K562 (cell line): ENCODE measurements around the gene LST1. TPM values are rescaled to one million over a fixed set of nuclear protein-coding genes. Genes with fewer than 3 reads are reported as not detected.
A peak's percentile ranks its signal among the peaks of the same experiment; 100 is the strongest.

Experiments used
- ETV1 ChIP-seq: fragments of 450-650 bp; conservative IDR thresholded peaks from 2 replicates; pipeline ENCODE4 v1.6.1; 2016; ENCODE audit warnings: missing genetic modification characterization, control low read depth, low read depth, missing compliant biosample characterization
- SAP30 ChIP-seq: fragments of 200-600 bp; sonication (generic); IDR thresholded peaks from 2 replicates; pipeline ENCODE4 v1.6.1; 2012; ENCODE audit warnings: borderline replicate concordance, low read depth, mild to moderate bottlenecking, moderate library complexity, low read length, control low read depth, inconsistent platforms; ENCODE audit not compliant: insufficient read depth, poor library complexity, severe bottlenecking
- TAF9B ChIP-seq: fragments of 450-650 bp; IDR thresholded peaks from 2 replicates; pipeline ENCODE4 v1.6.1; 2018; ENCODE audit warnings: mild to moderate bottlenecking; ENCODE audit not compliant: partially characterized antibody
- TSHZ1 ChIP-seq: fragments of 250-450 bp; sonication (Bioruptor Pico); IDR thresholded peaks from 2 replicates; pipeline ENCODE4 v1.4.0; 2020; ENCODE audit warnings: mild to moderate bottlenecking, moderate library complexity
- ZEB2 ChIP-seq: fragments of 450-650 bp; IDR thresholded peaks from 2 replicates; pipeline ENCODE4 v1.6.1; 2016
- ZNF263 ChIP-seq: sonication (generic); formaldehyde crosslinking; IDR thresholded peaks from 2 replicates; pipeline ENCODE4 v1.8.0; 2022; ENCODE audit warnings: mild to moderate bottlenecking, missing genetic modification reagents, borderline replicate concordance
- polyA plus RNA-seq, 8 experiments: library from polyadenylated mRNA; depleted of rRNA in 4 of 8; stranded (reverse) in 5 of 8; unstranded in 3 of 8; fragments of >200 nt; fragmentation: Nextera tagmentation in 2 of 8; fragmentation: Illumina TruSeq in 1 of 8; extraction: Ambion mirVana in 2 of 8; extraction: Trizol in 1 of 8; gene quantifications; 2 replicates each; pipeline versions ENCODE4 v1.2.1 to v1.2.3, GENCODE V29; 2011 to 2014; ENCODE audit warnings: inconsistent platforms in 1 of 8, missing spikeins in 1 of 8
- total RNA-seq, 7 experiments: library from RNA; depleted of rRNA in 6 of 7; stranded (reverse); fragments of >200 nt in 6 of 7; fragmentation: Illumina TruSeq in 2 of 7; extraction: Trizol in 2 of 7; gene quantifications; 2 replicates each; pipeline versions ENCODE4 v1.2.1 to v1.2.3, GENCODE V29; 2011 to 2021; ENCODE audit warnings: low replicate concordance in 1 of 7
- TF ChIP-seq, protein P1 (sequence below): fragments of 450-650 bp; IDR thresholded peaks from 2 replicates; pipeline ENCODE4 v1.6.1; 2016; ENCODE audit warnings: mild to moderate bottlenecking, moderate library complexity

LST1 gene
- total and polyA plus RNA-seq, 9 of the 15 experiments (the other 6 are each of a cell fraction or from before 2014, with no cell fraction given), result 0.82 to 7.8 (median 1.7) TPM

DNA sequence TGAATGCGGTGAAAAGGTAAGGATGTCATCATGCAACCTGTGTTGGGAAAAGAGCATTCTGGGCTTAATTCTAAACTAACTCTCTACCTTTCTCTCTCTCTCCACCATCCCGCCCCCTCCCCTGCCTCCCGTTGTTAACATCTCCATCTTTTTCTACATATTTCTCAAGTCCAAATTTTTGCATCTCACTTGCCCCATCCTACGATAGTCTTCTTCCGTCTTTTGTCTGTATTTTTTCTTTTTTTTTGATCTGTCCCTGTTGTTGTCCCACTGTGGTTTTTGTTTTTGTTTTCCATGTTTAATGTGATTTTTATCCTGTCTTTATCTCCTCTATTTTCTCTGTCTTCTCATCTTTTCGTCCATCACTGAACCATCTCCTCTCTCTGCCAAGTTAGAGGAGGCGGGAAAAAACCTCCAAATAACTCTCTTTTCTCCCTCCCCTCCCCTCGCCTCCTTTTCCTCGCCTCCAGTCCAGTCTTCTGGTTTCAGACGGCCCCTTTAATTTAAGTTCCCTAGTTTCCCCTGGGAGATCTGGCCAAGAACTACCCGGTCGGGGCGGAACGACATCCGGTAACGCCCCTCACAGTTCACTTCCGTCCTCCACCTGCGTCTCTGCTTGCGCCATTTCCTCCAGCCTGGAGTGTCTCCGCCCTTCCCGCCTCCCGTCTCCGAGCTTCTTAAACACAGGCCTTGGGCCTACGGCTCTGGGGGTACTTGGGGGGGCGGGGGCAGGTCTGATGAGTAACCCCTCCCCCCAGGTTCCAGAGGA is 38.9 kb upstream of the LST1 start, which contains the start of gene NFKBIL1 (continued):
- TF ChIP-seq, protein P1, sequence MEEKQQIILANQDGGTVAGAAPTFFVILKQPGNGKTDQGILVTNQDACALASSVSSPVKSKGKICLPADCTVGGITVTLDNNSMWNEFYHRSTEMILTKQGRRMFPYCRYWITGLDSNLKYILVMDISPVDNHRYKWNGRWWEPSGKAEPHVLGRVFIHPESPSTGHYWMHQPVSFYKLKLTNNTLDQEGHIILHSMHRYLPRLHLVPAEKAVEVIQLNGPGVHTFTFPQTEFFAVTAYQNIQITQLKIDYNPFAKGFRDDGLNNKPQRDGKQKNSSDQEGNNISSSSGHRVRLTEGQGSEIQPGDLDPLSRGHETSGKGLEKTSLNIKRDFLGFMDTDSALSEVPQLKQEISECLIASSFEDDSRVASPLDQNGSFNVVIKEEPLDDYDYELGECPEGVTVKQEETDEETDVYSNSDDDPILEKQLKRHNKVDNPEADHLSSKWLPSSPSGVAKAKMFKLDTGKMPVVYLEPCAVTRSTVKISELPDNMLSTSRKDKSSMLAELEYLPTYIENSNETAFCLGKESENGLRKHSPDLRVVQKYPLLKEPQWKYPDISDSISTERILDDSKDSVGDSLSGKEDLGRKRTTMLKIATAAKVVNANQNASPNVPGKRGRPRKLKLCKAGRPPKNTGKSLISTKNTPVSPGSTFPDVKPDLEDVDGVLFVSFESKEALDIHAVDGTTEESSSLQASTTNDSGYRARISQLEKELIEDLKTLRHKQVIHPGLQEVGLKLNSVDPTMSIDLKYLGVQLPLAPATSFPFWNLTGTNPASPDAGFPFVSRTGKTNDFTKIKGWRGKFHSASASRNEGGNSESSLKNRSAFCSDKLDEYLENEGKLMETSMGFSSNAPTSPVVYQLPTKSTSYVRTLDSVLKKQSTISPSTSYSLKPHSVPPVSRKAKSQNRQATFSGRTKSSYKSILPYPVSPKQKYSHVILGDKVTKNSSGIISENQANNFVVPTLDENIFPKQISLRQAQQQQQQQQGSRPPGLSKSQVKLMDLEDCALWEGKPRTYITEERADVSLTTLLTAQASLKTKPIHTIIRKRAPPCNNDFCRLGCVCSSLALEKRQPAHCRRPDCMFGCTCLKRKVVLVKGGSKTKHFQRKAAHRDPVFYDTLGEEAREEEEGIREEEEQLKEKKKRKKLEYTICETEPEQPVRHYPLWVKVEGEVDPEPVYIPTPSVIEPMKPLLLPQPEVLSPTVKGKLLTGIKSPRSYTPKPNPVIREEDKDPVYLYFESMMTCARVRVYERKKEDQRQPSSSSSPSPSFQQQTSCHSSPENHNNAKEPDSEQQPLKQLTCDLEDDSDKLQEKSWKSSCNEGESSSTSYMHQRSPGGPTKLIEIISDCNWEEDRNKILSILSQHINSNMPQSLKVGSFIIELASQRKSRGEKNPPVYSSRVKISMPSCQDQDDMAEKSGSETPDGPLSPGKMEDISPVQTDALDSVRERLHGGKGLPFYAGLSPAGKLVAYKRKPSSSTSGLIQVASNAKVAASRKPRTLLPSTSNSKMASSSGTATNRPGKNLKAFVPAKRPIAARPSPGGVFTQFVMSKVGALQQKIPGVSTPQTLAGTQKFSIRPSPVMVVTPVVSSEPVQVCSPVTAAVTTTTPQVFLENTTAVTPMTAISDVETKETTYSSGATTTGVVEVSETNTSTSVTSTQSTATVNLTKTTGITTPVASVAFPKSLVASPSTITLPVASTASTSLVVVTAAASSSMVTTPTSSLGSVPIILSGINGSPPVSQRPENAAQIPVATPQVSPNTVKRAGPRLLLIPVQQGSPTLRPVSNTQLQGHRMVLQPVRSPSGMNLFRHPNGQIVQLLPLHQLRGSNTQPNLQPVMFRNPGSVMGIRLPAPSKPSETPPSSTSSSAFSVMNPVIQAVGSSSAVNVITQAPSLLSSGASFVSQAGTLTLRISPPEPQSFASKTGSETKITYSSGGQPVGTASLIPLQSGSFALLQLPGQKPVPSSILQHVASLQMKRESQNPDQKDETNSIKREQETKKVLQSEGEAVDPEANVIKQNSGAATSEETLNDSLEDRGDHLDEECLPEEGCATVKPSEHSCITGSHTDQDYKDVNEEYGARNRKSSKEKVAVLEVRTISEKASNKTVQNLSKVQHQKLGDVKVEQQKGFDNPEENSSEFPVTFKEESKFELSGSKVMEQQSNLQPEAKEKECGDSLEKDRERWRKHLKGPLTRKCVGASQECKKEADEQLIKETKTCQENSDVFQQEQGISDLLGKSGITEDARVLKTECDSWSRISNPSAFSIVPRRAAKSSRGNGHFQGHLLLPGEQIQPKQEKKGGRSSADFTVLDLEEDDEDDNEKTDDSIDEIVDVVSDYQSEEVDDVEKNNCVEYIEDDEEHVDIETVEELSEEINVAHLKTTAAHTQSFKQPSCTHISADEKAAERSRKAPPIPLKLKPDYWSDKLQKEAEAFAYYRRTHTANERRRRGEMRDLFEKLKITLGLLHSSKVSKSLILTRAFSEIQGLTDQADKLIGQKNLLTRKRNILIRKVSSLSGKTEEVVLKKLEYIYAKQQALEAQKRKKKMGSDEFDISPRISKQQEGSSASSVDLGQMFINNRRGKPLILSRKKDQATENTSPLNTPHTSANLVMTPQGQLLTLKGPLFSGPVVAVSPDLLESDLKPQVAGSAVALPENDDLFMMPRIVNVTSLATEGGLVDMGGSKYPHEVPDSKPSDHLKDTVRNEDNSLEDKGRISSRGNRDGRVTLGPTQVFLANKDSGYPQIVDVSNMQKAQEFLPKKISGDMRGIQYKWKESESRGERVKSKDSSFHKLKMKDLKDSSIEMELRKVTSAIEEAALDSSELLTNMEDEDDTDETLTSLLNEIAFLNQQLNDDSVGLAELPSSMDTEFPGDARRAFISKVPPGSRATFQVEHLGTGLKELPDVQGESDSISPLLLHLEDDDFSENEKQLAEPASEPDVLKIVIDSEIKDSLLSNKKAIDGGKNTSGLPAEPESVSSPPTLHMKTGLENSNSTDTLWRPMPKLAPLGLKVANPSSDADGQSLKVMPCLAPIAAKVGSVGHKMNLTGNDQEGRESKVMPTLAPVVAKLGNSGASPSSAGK, result 0 out of 2 replicates have a peak, but pooled peaks have one; percentile 8
- no peak for TF ChIP-seq ZNF263 (CRISPR knock-in tag)
- TF ChIP-seq ETV1, result peak; percentile 90
- TF ChIP-seq TSHZ1, result no peak
- peak; percentile 14 for TF ChIP-seq SAP30
- peak; percentile 87 for TF ChIP-seq TAF9B
- TF ChIP-seq ZEB2, result peak; percentile 99
